ENCODE measurements around the gene TWF2.
A peak's percentile ranks its signal among the peaks of the same experiment; 100 is the strongest.

The TWF2 gene

GRCh38 chr3:52279596-52279995, 40.6 kb upstream of the TWF2 start:
- TF ChIP-seq GABPA (IDR thresholded peaks at IDR 0.05; ENCODE audit: low read depth) (no peak), POLR2AphosphoS5 (IDR thresholded peaks at IDR 0.05; ENCODE audit: low read depth) (no peak), SPI1 (IDR thresholded peaks at IDR 0.05; ENCODE audit: borderline replicate concordance, low read depth) (no peak)
- no peaks in the 10 kb centered on the region for H3K27me3 ChIP-seq (ENCODE audit: insufficient read depth, poor library complexity, severe bottlenecking)
- no peak overlapping the region; the same call in 1 of the 2 replicates for H3K4me3 ChIP-seq (replicated peaks; ENCODE audit: insufficient read depth, low read length)
- no peak for DNase-seq (ENCODE audit: low read depth in 1 of 2, low spot score in 1 of 2)
- peak overlapping the region; percentile 92 for H3K27ac ChIP-seq (replicated peaks)

- TF ChIP-seq, protein P1, sequence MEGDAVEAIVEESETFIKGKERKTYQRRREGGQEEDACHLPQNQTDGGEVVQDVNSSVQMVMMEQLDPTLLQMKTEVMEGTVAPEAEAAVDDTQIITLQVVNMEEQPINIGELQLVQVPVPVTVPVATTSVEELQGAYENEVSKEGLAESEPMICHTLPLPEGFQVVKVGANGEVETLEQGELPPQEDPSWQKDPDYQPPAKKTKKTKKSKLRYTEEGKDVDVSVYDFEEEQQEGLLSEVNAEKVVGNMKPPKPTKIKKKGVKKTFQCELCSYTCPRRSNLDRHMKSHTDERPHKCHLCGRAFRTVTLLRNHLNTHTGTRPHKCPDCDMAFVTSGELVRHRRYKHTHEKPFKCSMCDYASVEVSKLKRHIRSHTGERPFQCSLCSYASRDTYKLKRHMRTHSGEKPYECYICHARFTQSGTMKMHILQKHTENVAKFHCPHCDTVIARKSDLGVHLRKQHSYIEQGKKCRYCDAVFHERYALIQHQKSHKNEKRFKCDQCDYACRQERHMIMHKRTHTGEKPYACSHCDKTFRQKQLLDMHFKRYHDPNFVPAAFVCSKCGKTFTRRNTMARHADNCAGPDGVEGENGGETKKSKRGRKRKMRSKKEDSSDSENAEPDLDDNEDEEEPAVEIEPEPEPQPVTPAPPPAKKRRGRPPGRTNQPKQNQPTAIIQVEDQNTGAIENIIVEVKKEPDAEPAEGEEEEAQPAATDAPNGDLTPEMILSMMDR (IDR thresholded peaks at IDR 0.05; ENCODE audit: insufficient read depth, low read length), result peak; percentile 18
- peak; percentile 96 for TF ChIP-seq POLR2AphosphoS5 (IDR thresholded peaks at IDR 0.05; ENCODE audit: low read depth)
- no peak for TF ChIP-seq SPI1 (IDR thresholded peaks at IDR 0.05; ENCODE audit: borderline replicate concordance, low read depth)
- no peak for TF ChIP-seq GABPA (IDR thresholded peaks at IDR 0.05; ENCODE audit: low read depth)
- peak; percentile 70 for TF ChIP-seq REST (IDR thresholded peaks at IDR 0.05; ENCODE audit: insufficient replicate concordance, low read depth)
- H3K27ac ChIP-seq (replicated peaks), result peak within 1 kb of the TSS; percentile 92
- H3K27me3 ChIP-seq (ENCODE audit: insufficient read depth, poor library complexity, severe bottlenecking), result no peaks in the 10 kb centered on the region
- DNase-seq (ENCODE audit: low read depth in 1 of 2, low spot score in 1 of 2), result peak; percentile 90 to 96
- peak within 1 kb of the TSS; percentile 86 for H3K4me3 ChIP-seq (replicated peaks; ENCODE audit: insufficient read depth, low read length)
These were observed 39.6 kb upstream of the TWF2 start, which contains the start of gene WDR82 for GRCh38 chr3:52278510-52279069. TSS of gene WDR82 (minus strand) at chr3:52278649. CDS start at chr3:52278361, 288 bp downstream.

DNA sequence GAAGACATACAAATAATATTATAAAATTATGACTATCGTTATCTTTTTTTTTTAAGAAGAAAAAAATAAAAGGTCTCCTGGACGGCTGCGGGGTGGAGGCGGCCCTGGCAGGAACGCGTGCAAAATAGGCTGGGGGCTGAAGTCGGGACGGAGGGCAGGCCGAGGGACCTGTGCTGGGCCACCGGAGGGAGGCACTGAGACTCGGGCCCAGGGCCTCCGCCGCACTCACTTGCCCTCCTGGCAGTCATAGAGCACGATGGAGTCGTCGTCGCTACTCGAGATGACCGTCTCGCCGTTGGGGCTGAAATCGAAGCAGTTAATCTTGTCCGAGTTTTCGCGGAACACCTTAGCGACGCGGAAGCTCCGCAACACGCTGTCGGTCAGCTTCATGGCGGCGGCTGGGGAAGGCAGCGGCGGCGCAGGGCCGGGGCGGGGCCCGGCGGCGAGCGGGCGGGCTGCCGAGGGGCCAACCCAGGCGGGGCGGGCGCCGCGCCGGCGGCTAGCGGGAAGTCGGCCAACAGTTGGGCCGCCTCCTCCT, 39.1 kb upstream of the TWF2 start:
- no peaks in the 10 kb centered on the region for H3K27me3 ChIP-seq (ENCODE audit: insufficient read depth, poor library complexity, severe bottlenecking)

More for the DNA sequence above, 39.1 kb upstream of the TWF2 start:
- peak in 1 of 2 experiments; percentile 62 for DNase-seq (ENCODE audit: low read depth in 1 of 2, low spot score in 1 of 2)
- H3K4me3 ChIP-seq (replicated peaks; ENCODE audit: insufficient read depth, low read length), result peak overlapping the region; percentile 86
- peak overlapping the region; percentile 92 for H3K27ac ChIP-seq (replicated peaks)
- TF ChIP-seq SPI1 (IDR thresholded peaks at IDR 0.05; ENCODE audit: borderline replicate concordance, low read depth) (no peak), GABPA (IDR thresholded peaks at IDR 0.05; ENCODE audit: low read depth) (no peak), POLR2AphosphoS5 (IDR thresholded peaks at IDR 0.05; ENCODE audit: low read depth) (no peak), REST (IDR thresholded peaks at IDR 0.05; ENCODE audit: insufficient replicate concordance, low read depth) (no peak)
- TF ChIP-seq, protein P1 (IDR thresholded peaks at IDR 0.05; ENCODE audit: insufficient read depth, low read length), result no peak
